HepG2 (cell line): ENCODE measurements around the gene MSH3. TPM values are rescaled to one million over a fixed set of nuclear protein-coding genes. Genes with fewer than 3 reads are reported as not detected.

ENCODE experiments used
- ATAC-seq: fragments of 200-7000 bp; cut with Tn5 transposase; 3 replicates; pipeline ENCODE4 v1.9.1; 2020; ENCODE audit warnings: mild to moderate bottlenecking, moderate library complexity
- BruUV-seq: library from RNA; stranded (reverse); fragments of 400-500 nt; replicated peaks from 2 replicates; lab custom pipeline; 2021; lab: Mats Ljungman, UMichigan
- CTCF ChIA-PET: fragments of 300-600 bp; formaldehyde crosslinking; extraction: SDS; loops from one replicate; lab custom pipeline; 2021; ENCODE audit warnings: low total read pairs, inconsistent platforms, low intra/inter-chr PET ratio; lab: Yijun Ruan, JAX
- POLR2A ChIA-PET: fragments of 350-600 bp; sonication (Branson Sonifier 250); formaldehyde crosslinking; loops from one replicate; lab custom pipeline; 2020; ENCODE audit warnings: antibody characterized with exemption, inconsistent platforms; lab: Yijun Ruan, JAX
- DNase-seq: peaks from one replicate; pipeline ENCODE4 v3.0.0-alpha.2; 2015; ENCODE audit warnings: low spot score
- FAIRE-seq: peaks from 3 replicates; lab custom pipeline; 2011; peaks lifted over from hg19 to GRCh38; lab: Jason Lieb, UNC
- H2AFZ ChIP-seq: one replicate; pipeline ENCODE4 v1.6.1; 2011; ENCODE audit warnings: low read length, inconsistent platforms
- H3K27ac ChIP-seq: fragments of 300-600 bp; 3 replicates; pipeline ENCODE4 v1.8.0; 2011; ENCODE audit warnings: mixed run types, mild to moderate bottlenecking, mixed read lengths, low read length, inconsistent platforms; ENCODE audit not compliant: insufficient read depth; ENCODE audit errors: extremely low read length
- H3K27me3 ChIP-seq, 2 experiments: fragments of 200-600 bp in 1 of 2; 2 replicates in 1 of 2; 3 replicates in 1 of 2; pipeline versions ENCODE4 v1.6.0 to v1.8.0; 2011; ENCODE audit warnings: low read length in 2 of 2, mild to moderate bottlenecking in 2 of 2, moderate library complexity in 2 of 2, inconsistent platforms in 1 of 2; ENCODE audit not compliant: insufficient read depth in 2 of 2, control insufficient read depth in 1 of 2
- H3K36me3 ChIP-seq, 2 experiments: fragments of 200-600 bp in 1 of 2; replicated peaks in 1 of 2; 2 replicates in 1 of 2; 3 replicates in 1 of 2; pipeline versions ENCODE4 v1.5.1 to v1.8.0; 2011; ENCODE audit warnings: low read length in 2 of 2, inconsistent platforms in 1 of 2; ENCODE audit not compliant: insufficient read depth in 2 of 2, control insufficient read depth in 1 of 2
- H3K4me1 ChIP-seq: 2 replicates; pipeline ENCODE4 v1.5.1; 2012; ENCODE audit warnings: low read length, inconsistent platforms; ENCODE audit not compliant: insufficient read depth
- H3K4me2 ChIP-seq: 2 replicates; pipeline ENCODE4 v1.6.0; 2011; ENCODE audit warnings: low read depth, low read length, inconsistent platforms
- H3K4me3 ChIP-seq, 3 experiments: fragments of 200-600 bp in 1 of 3; sonication (generic), shearing (Covaris generic) in 1 of 3; replicated peaks in 1 of 3; 2 replicates each; pipeline ENCODE4 v1.5.1; 2011 to 2016; ENCODE audit warnings: low read length in 3 of 3, inconsistent platforms in 2 of 3, low read depth in 2 of 3, mild to moderate bottlenecking in 2 of 3, control low read depth in 1 of 3, mixed read lengths in 1 of 3; ENCODE audit not compliant: insufficient read depth in 1 of 3
- H3K79me2 ChIP-seq: one replicate; pipeline ENCODE4 v1.6.1; 2011; ENCODE audit warnings: low read length, inconsistent platforms; ENCODE audit not compliant: insufficient read depth
- H3K9ac ChIP-seq: 2 replicates; pipeline ENCODE4 v1.6.0; 2011; ENCODE audit warnings: mild to moderate bottlenecking, low read depth, low read length, inconsistent platforms; ENCODE audit not compliant: insufficient read depth
- H3K9me3 ChIP-seq: 2 replicates; pipeline ENCODE4 v1.5.1; 2012; ENCODE audit warnings: mild to moderate bottlenecking, low read length
- H4K20me1 ChIP-seq: 2 replicates; pipeline ENCODE4 v1.6.0; 2011; ENCODE audit warnings: inconsistent platforms, mild to moderate bottlenecking, low read length, moderate library complexity; ENCODE audit not compliant: insufficient read depth
- RARA ChIP-seq: IDR thresholded peaks from 2 replicates; pipeline ENCODE4 v1.6.1; 2016; ENCODE audit warnings: missing genetic modification reagents, missing compliant biosample characterization
- THAP11 ChIP-seq: IDR thresholded peaks from 2 replicates; pipeline ENCODE4 v1.6.1; 2016; ENCODE audit warnings: missing biosample characterization, missing genetic modification reagents
- ZKSCAN1 ChIP-seq: fragments of 150-350 bp; IDR thresholded peaks from 2 replicates; pipeline ENCODE4 v1.6.1; 2014; ENCODE audit warnings: low read length
- ZNF503 ChIP-seq: sonication (generic); formaldehyde crosslinking; IDR thresholded peaks from 2 replicates; pipeline ENCODE4 v1.4.0; 2020; ENCODE audit warnings: missing genetic modification reagents
- ZNF687 ChIP-seq: sonication (generic); formaldehyde crosslinking; IDR thresholded peaks from 2 replicates; pipeline ENCODE4 v1.5.1; 2020; ENCODE audit warnings: mild to moderate bottlenecking, missing genetic modification reagents, moderate library complexity
- WGBS: methylation state at CpG from one replicate; pipeline ENCODE4 v1.1.6; 2017; ENCODE audit warnings: low lambda C conversion rate; 5-methylcytosine and 5-hydroxymethylcytosine counted together
- in situ Hi-C: cut with HindIII; loops from 2 replicates; pipeline ENCODE4 v1.10.0; 2017; ENCODE audit warnings: low pct_unique_long_range_greater_than_20kb; ENCODE audit not compliant: extremely low pct_ligation_motif_present
- intact Hi-C: fragments of 100-400 bp; cut with micrococcal nuclease; formaldehyde crosslinking; loops from one replicate; pipeline ENCODE4 v1.10.0; 2022; ENCODE audit not compliant: unreplicated experiment
- polyA plus RNA-seq, 8 experiments: library from polyadenylated mRNA; depleted of rRNA in 3 of 8; stranded (reverse) in 7 of 8; unstranded in 1 of 8; fragments of >200 nt; fragmentation: Illumina TruSeq in 4 of 8; extraction: Trizol in 4 of 8; gene quantifications; 2 replicates each; pipeline versions ENCODE4 v1.2.1 to v1.2.3, GENCODE V29; 2011 to 2016; ENCODE audit warnings: low read depth in 4 of 8, missing spikeins in 1 of 8, mixed read lengths in 1 of 8; ENCODE audit not compliant: insufficient read depth in 1 of 8
- total RNA-seq, 5 experiments: library from RNA; depleted of rRNA; stranded (reverse); fragments of >200 nt; fragmentation: Illumina TruSeq; extraction: Trizol; gene quantifications; 2 replicates each; pipeline ENCODE4 v1.2.3, GENCODE V29; 2016; ENCODE audit warnings: low read depth in 1 of 5
- TF ChIP-seq, protein P1 (sequence below): sonication (generic); formaldehyde crosslinking; conservative IDR thresholded peaks from 2 replicates; pipeline ENCODE4 v1.8.0; 2022; ENCODE audit warnings: missing genetic modification reagents

Gene MSH3
- total and polyA plus RNA-seq, 2 of the 13 experiments (the other 11 are each of a cell fraction or from before 2014, with no cell fraction given) = 4.0 to 16.4 TPM

DNA sequence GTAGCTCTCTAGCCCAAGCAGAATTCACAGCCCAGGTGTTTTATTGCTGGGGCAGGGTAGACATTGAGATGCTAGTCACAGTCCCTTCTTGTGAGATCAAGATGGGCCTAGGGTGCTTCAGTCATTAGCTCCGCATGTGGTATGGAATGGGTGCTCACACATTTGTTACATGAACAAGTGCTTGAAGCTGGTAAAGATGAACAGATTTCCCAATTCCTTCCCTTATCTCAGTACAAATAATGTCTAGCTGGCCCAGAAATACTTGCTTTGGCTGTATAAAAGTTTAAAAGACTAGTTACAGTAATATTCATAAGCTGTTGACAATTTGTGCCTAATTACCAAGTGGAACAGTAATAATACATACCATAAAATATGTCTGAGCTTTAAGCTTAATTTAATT is 143.7 kb downstream of the MSH3 start:
- ChIA-PET CTCF (no interaction called here), POLR2A (no interaction called here)
- Histone ChIP-seq H3K9me3 (no peaks in the 10 kb centered on the region), H3K4me2 (no peak overlapping the region), H3K9ac (no peak overlapping the region), H3K79me2 (no peaks in the 10 kb centered on the region), H2AFZ (no peak overlapping the region), H3K4me3 (no peak overlapping the region), H3K27me3 (no peaks in the 10 kb centered on the region), H3K36me3 (peaks cover 2 to 23% of the 10 kb centered on the region in 2 experiments; a peak in 3 of 5 replicates), H3K27ac (no peak overlapping the region), H4K20me1 (no peaks in the 10 kb centered on the region), H3K4me1 (no peaks in the 10 kb centered on the region)
- intact Hi-C loops = no loop called here
- TF ChIP-seq, protein P1, sequence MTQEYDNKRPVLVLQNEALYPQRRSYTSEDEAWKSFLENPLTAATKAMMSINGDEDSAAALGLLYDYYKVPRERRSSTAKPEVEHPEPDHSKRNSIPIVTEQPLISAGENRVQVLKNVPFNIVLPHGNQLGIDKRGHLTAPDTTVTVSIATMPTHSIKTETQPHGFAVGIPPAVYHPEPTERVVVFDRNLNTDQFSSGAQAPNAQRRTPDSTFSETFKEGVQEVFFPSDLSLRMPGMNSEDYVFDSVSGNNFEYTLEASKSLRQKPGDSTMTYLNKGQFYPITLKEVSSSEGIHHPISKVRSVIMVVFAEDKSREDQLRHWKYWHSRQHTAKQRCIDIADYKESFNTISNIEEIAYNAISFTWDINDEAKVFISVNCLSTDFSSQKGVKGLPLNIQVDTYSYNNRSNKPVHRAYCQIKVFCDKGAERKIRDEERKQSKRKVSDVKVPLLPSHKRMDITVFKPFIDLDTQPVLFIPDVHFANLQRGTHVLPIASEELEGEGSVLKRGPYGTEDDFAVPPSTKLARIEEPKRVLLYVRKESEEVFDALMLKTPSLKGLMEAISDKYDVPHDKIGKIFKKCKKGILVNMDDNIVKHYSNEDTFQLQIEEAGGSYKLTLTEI (CRISPR knock-in tag) = no peak
- TF ChIP-seq ZKSCAN1 (no peak), RARA (CRISPR knock-in tag) (no peak), ZNF687 (CRISPR knock-in tag) (no peak), ZNF503 (CRISPR knock-in tag) (no peak), THAP11 (CRISPR knock-in tag) (no peak)
- FAIRE-seq (no peak), ATAC-seq (no peak), DNase-seq (no peak)
- BruUV-seq = no TSS peak
- in situ Hi-C loops = no loop called here
- 100% methylated on average over 1 of the region's 1 CpG for WGBS
